Fibroblast of lung (primary cell): Measurements from ENCODE around the gene CYSTM1. TPM values are rescaled to one million over a fixed set of nuclear protein-coding genes. Genes with fewer than 3 reads are reported as not detected.
A peak's percentile ranks its signal among the peaks of the same experiment; 100 is the strongest.

Experiments
- DNase-seq, 2 donors: peaks; one replicate each; pipeline versions ENCODE4 v3.0.0 to v3.0.0-alpha.2; 2010; ENCODE audit warnings: low read depth in 2 of 2
- H2AFZ ChIP-seq: 2 replicates; pipeline ENCODE4 v1.5.1; 2012; ENCODE audit warnings: low read length, control low read depth, inconsistent platforms
- H3K27ac ChIP-seq: 2 replicates; pipeline ENCODE4 v1.5.1; 2011; ENCODE audit warnings: low read length, control low read depth; ENCODE audit not compliant: insufficient read depth
- H3K27me3 ChIP-seq: 2 replicates; pipeline ENCODE4 v1.5.1; 2011; ENCODE audit warnings: mild to moderate bottlenecking, low read length; ENCODE audit not compliant: control insufficient read depth, insufficient read depth
- H3K36me3 ChIP-seq: 2 replicates; pipeline ENCODE4 v1.5.1; 2011; ENCODE audit warnings: low read length; ENCODE audit not compliant: control insufficient read depth, insufficient read depth
- H3K4me1 ChIP-seq: 2 replicates; pipeline ENCODE4 v1.5.1; 2011; ENCODE audit warnings: low read length; ENCODE audit not compliant: control insufficient read depth, insufficient read depth; ENCODE audit errors: extremely low read depth
- H3K4me2 ChIP-seq: 2 replicates; pipeline ENCODE4 v1.5.1; 2011; ENCODE audit warnings: low read length, control low read depth; ENCODE audit not compliant: insufficient read depth; ENCODE audit errors: extremely low read depth
- H3K4me3 ChIP-seq, 4 experiments: fragments of 200-600 bp in 1 of 4; sonication (generic) in 1 of 4; replicated peaks in 1 of 4; 2 replicates each; pipeline ENCODE4 v1.5.1; 2011 to 2016; ENCODE audit warnings: low read length in 4 of 4, low read depth in 3 of 4, mild to moderate bottlenecking in 3 of 4, control low read depth in 2 of 4, inconsistent platforms in 1 of 4, mixed read lengths in 1 of 4; ENCODE audit not compliant: insufficient read depth in 1 of 4; ENCODE audit errors: control extremely low read depth in 1 of 4
- H3K79me2 ChIP-seq: 2 replicates; pipeline ENCODE4 v1.5.1; 2012; ENCODE audit warnings: mild to moderate bottlenecking, low read length, inconsistent platforms; ENCODE audit not compliant: control insufficient read depth, insufficient read depth
- H3K9ac ChIP-seq: 2 replicates; pipeline ENCODE4 v1.5.1; 2011; ENCODE audit warnings: mild to moderate bottlenecking, low read length, control low read depth; ENCODE audit not compliant: insufficient read depth
- H3K9me3 ChIP-seq: 2 replicates; pipeline ENCODE4 v1.5.1; 2012; ENCODE audit warnings: low read depth, low read length; ENCODE audit not compliant: control insufficient read depth, insufficient read depth
- H4K20me1 ChIP-seq: 2 replicates; pipeline ENCODE4 v1.5.1; 2011; ENCODE audit warnings: low read length; ENCODE audit not compliant: control insufficient read depth, insufficient read depth; ENCODE audit errors: extremely low read depth
- CTCF ChIP-seq, 2 donors: IDR thresholded peaks in 1 of 2; conservative IDR thresholded peaks in 1 of 2; 1 replicate in 1 of 2; 2 replicates in 1 of 2; pipeline ENCODE4 v1.5.1; 2011 to 2012; ENCODE audit warnings: low read length in 2 of 2, control low read depth in 1 of 2, inconsistent platforms in 1 of 2, low read depth in 1 of 2, mild to moderate bottlenecking in 1 of 2
- EZH2 ChIP-seq: IDR thresholded peaks from 2 replicates; pipeline ENCODE4 v1.5.1; 2012; ENCODE audit warnings: low read length, control low read depth, mild to moderate bottlenecking; ENCODE audit errors: missing control alignments
- polyA plus RNA-seq, 2 donors: library from polyadenylated mRNA; depleted of rRNA in 1 of 2; stranded (reverse) in 1 of 2; unstranded in 1 of 2; fragments of >200 nt; gene quantifications; 2 replicates each; pipeline ENCODE4 v1.2.1, GENCODE V29; 2011 to 2012; ENCODE audit warnings: missing spikeins in 1 of 2
- total RNA-seq: library from RNA; depleted of rRNA; stranded (reverse); fragments of >200 nt; gene quantifications from 2 replicates; pipeline ENCODE4 v1.2.1, GENCODE V29; 2014

Gene CYSTM1
- total and polyA plus RNA-seq, 2 donors (not counting 1 experiment from before 2014, with no cell fraction given), result 24.3 to 35.8 TPM

GRCh38 chr5:140250386-140250785 lies 75.4 kb downstream of the CYSTM1 start:
- peaks cover 15% of the 10 kb centered on the region for H3K79me2 ChIP-seq
- H4K20me1 ChIP-seq, result no peaks in the 10 kb centered on the region
- H3K36me3 ChIP-seq, result no peaks in the 10 kb centered on the region
- no peak overlapping the region for H3K27ac ChIP-seq
- DNase-seq, result no peak
- H3K9me3 ChIP-seq, result no peaks in the 10 kb centered on the region
- TF ChIP-seq EZH2 (no peak), CTCF (conservative IDR thresholded peaks at IDR 0.05 in 1 of 2, IDR thresholded peaks at IDR 0.05 in 1 of 2; ENCODE audit: low read depth in 1 of 2, low read length in 2 of 2) (no peak)
- no peak overlapping the region for H2AFZ ChIP-seq
- peaks cover 33% of the 10 kb centered on the region for H3K4me1 ChIP-seq
- no peak overlapping the region for H3K4me3 ChIP-seq
- H3K4me2 ChIP-seq, result no peak overlapping the region
- no peak overlapping the region for H3K9ac ChIP-seq
- no peaks in the 10 kb centered on the region for H3K27me3 ChIP-seq

- Histone ChIP-seq H3K4me2 (peak overlapping the region; percentile 51), H3K4me1 (peaks cover 25% of the 10 kb centered on the region), H3K9ac (no peak overlapping the region), H4K20me1 (no peaks in the 10 kb centered on the region), H3K36me3 (no peaks in the 10 kb centered on the region), H3K27ac (peak overlapping the region; percentile 68), H3K4me3 (no peak overlapping the region), H3K79me2 (peaks cover 19% of the 10 kb centered on the region), H2AFZ (no peak overlapping the region), H3K27me3 (no peaks in the 10 kb centered on the region), H3K9me3 (no peaks in the 10 kb centered on the region)
- peak; percentile 44 to 97 for DNase-seq
- TF ChIP-seq EZH2 (no peak), CTCF (conservative IDR thresholded peaks at IDR 0.05 in 1 of 2, IDR thresholded peaks at IDR 0.05 in 1 of 2; ENCODE audit: low read depth in 1 of 2, low read length in 2 of 2) (no peak)
These were observed 76.6 kb downstream of the CYSTM1 start for GRCh38 chr5:140251527-140251973.

- H4K20me1 ChIP-seq, result no peaks in the 10 kb centered on the region
- TF ChIP-seq CTCF (conservative IDR thresholded peaks at IDR 0.05 in 1 of 2, IDR thresholded peaks at IDR 0.05 in 1 of 2; ENCODE audit: low read depth in 1 of 2, low read length in 2 of 2) (no peak), EZH2 (no peak)
- DNase-seq, result no peak
- no peaks in the 10 kb centered on the region for H3K9me3 ChIP-seq
- H3K27ac ChIP-seq, result peak overlapping the region; percentile 68
- H3K9ac ChIP-seq, result no peak overlapping the region
- H3K4me3 ChIP-seq, result no peak overlapping the region
- no peaks in the 10 kb centered on the region for H3K27me3 ChIP-seq
- H3K36me3 ChIP-seq, result no peaks in the 10 kb centered on the region
- H3K4me1 ChIP-seq, result peaks cover 23% of the 10 kb centered on the region
- H3K79me2 ChIP-seq, result peaks cover 23% of the 10 kb centered on the region
- H3K4me2 ChIP-seq, result no peak overlapping the region
- H2AFZ ChIP-seq, result no peak overlapping the region
These were observed 77.6 kb downstream of the CYSTM1 start for GRCh38 chr5:140252470-140253126.
